ENCODE results near the gene RGS5.
"Not testable (repeated sequence)": the region's sequence is repeated elsewhere in the genome, so short reads cannot be mapped to it uniquely, and the experiment has no call there.

DNA sequence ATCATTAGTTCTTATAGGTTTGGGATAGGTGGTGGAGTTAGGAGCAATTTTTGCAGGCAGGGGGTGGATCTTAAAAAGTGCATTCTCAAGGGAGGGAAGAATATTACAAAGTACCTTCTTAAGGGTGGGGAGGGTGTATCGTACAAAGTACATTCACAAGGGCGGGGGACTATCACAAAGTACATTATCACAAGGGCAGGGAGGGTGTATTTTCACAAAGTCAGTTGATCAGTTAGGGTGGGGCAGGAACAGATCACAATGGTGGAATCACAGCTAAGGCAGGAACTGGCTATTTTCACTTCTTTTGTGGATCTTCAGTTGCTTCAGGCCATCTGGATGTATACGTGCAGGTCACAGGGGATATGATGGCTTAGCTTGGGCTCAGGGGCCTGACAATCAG lies 30.9 kb upstream of the RGS5 start:
- TF ChIP-seq, protein P1, sequence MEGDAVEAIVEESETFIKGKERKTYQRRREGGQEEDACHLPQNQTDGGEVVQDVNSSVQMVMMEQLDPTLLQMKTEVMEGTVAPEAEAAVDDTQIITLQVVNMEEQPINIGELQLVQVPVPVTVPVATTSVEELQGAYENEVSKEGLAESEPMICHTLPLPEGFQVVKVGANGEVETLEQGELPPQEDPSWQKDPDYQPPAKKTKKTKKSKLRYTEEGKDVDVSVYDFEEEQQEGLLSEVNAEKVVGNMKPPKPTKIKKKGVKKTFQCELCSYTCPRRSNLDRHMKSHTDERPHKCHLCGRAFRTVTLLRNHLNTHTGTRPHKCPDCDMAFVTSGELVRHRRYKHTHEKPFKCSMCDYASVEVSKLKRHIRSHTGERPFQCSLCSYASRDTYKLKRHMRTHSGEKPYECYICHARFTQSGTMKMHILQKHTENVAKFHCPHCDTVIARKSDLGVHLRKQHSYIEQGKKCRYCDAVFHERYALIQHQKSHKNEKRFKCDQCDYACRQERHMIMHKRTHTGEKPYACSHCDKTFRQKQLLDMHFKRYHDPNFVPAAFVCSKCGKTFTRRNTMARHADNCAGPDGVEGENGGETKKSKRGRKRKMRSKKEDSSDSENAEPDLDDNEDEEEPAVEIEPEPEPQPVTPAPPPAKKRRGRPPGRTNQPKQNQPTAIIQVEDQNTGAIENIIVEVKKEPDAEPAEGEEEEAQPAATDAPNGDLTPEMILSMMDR (IDR thresholded peaks at IDR 0.05; ENCODE audit: insufficient read depth, low read length, poor library complexity, severe bottlenecking), result not testable (repeated sequence)
- TF ChIP-seq EZH2phosphoT487 (conservative IDR thresholded peaks at IDR 0.05; ENCODE audit: low read length), result not testable (repeated sequence)

All from SU-DHL-6 (cell line).